Activated CD4-positive, alpha-beta T cell treated with anti-CD3 and anti-CD28 coated beads, Interleukin-2, amount 10 ng/mL, durations not matched to agents 7 days and 5 days (primary cell): ENCODE measurements around the gene ZCRB1. TPM values are rescaled to one million over a fixed set of nuclear protein-coding genes. Genes with fewer than 3 reads are reported as not detected.
"Not testable (repeated sequence)": the region's sequence is repeated elsewhere in the genome, so short reads cannot be mapped to it uniquely, and the experiment has no call there.

Source experiments
- CTCF ChIA-PET: fragments of 350-600 bp; sonication (Branson Sonifier 250); formaldehyde crosslinking; loops from one replicate; lab custom pipeline; 2021; ENCODE audit warnings: antibody characterized with exemption; lab: Charles Lee
- POLR2A ChIA-PET: fragments of 350-600 bp; sonication (Branson Sonifier 250); formaldehyde crosslinking; loops from one replicate; lab custom pipeline; 2021; ENCODE audit warnings: antibody characterized with exemption; lab: Charles Lee
- DNase-seq: peaks from one replicate; pipeline ENCODE4 v3.0.0-alpha.2; 2020
- H3K27ac Mint-ChIP-seq: one replicate; pipeline ENCODE4 v1.8.0; 2021; ENCODE audit warnings: mild to moderate bottlenecking, moderate library complexity, mixed read lengths
- H3K27me3 Mint-ChIP-seq: one replicate; pipeline ENCODE4 v1.8.0; 2021; ENCODE audit warnings: mixed read lengths
- H3K36me3 Mint-ChIP-seq: one replicate; pipeline ENCODE4 v1.8.0; 2021; ENCODE audit warnings: low read depth, mixed read lengths
- H3K4me1 Mint-ChIP-seq: one replicate; pipeline ENCODE4 v1.8.0; 2021; ENCODE audit warnings: mixed read lengths
- H3K4me3 Mint-ChIP-seq: one replicate; pipeline ENCODE4 v1.8.0; 2021; ENCODE audit warnings: mild to moderate bottlenecking, moderate library complexity, mixed read lengths
- H3K9me3 Mint-ChIP-seq: one replicate; pipeline ENCODE4 v1.8.0; 2021; ENCODE audit warnings: mixed read lengths
- total RNA-seq, 2 experiments: library from RNA; stranded (reverse); gene quantifications; one replicate each; pipeline ENCODE4 v1.2.3, GENCODE V29; 2021

Gene ZCRB1
- total RNA-seq, 2 experiments from 2014 or later: 43.4 to 52.7 TPM

- peaks cover 15% of the 10 kb centered on the region for H3K36me3 Mint-ChIP-seq
- H3K9me3 Mint-ChIP-seq, H3K4me1 Mint-ChIP-seq, H3K27ac Mint-ChIP-seq, H3K27me3 Mint-ChIP-seq, POLR2A ChIA-PET, CTCF ChIA-PET, DNase-seq, H3K4me3 Mint-ChIP-seq: not testable (repeated sequence)
These were observed 23.5 kb upstream of the ZCRB1 start for GRCh38 chr12:42349119-42350020.

GRCh38 chr12:42346403-42347002, 20.6 kb upstream of the ZCRB1 start:
- peaks cover 5% of the 10 kb centered on the region for H3K4me1 Mint-ChIP-seq
- ChIA-PET CTCF (no interaction called here), POLR2A (no interaction called here)
- H3K4me3 Mint-ChIP-seq: no peak overlapping the region
- peaks cover 12% of the 10 kb centered on the region for H3K36me3 Mint-ChIP-seq
- H3K9me3 Mint-ChIP-seq: no peaks in the 10 kb centered on the region
- no peak for DNase-seq
- H3K27me3 Mint-ChIP-seq: no peaks in the 10 kb centered on the region
- no peak overlapping the region for H3K27ac Mint-ChIP-seq

- no peak overlapping the region for H3K4me3 Mint-ChIP-seq
- H3K4me1 Mint-ChIP-seq: peaks cover 6% of the 10 kb centered on the region
- no peak overlapping the region for H3K27ac Mint-ChIP-seq
- CTCF ChIA-PET: interaction anchor here (0.6 kb wide), 1 partner anchor 64 kb away, joined by 4 read pairs; no protein-coding TSS in a partner anchor
- POLR2A ChIA-PET: no interaction called here
- H3K36me3 Mint-ChIP-seq: peaks cover 11% of the 10 kb centered on the region
- H3K27me3 Mint-ChIP-seq: no peaks in the 10 kb centered on the region
- H3K9me3 Mint-ChIP-seq: no peaks in the 10 kb centered on the region
- no peak for DNase-seq
These were observed 17.8 kb upstream of the ZCRB1 start for GRCh38 chr12:42343721-42344120.

GRCh38 chr12:42342028-42342427, 16.1 kb upstream of the ZCRB1 start:
- Mint-ChIP-seq H3K4me1 (peaks cover 12% of the 10 kb centered on the region), H3K27me3 (no peaks in the 10 kb centered on the region), H3K27ac (no peak overlapping the region), H3K36me3 (peaks cover 14% of the 10 kb centered on the region), H3K4me3 (no peak overlapping the region), H3K9me3 (no peaks in the 10 kb centered on the region)
- ChIA-PET CTCF (interaction anchor here (1.0 to 1.8 kb wide), 2 partner anchors 9 to 30 kb away, joined by 3 to 5 read pairs; no protein-coding TSS in a partner anchor), POLR2A (no interaction called here)
- no peak for DNase-seq

- H3K27me3 Mint-ChIP-seq: no peaks in the 10 kb centered on the region
- ChIA-PET CTCF (no interaction called here), POLR2A (no interaction called here)
- no peak for DNase-seq
- no peaks in the 10 kb centered on the region for H3K9me3 Mint-ChIP-seq
- H3K36me3 Mint-ChIP-seq: peaks cover 22% of the 10 kb centered on the region
- H3K27ac Mint-ChIP-seq: no peak overlapping the region
- H3K4me3 Mint-ChIP-seq: no peak overlapping the region
- H3K4me1 Mint-ChIP-seq: peaks cover 26% of the 10 kb centered on the region
These were observed 12.4 kb upstream of the ZCRB1 start for GRCh38 chr12:42338280-42338679.

GRCh38 chr12:42336286-42336685, 10.4 kb upstream of the ZCRB1 start:
- Mint-ChIP-seq H3K9me3 (no peaks in the 10 kb centered on the region), H3K4me3 (no peak overlapping the region), H3K27me3 (no peaks in the 10 kb centered on the region), H3K27ac (no peak overlapping the region), H3K36me3 (peaks cover 22% of the 10 kb centered on the region), H3K4me1 (peaks cover 37% of the 10 kb centered on the region)
- ChIA-PET POLR2A (no interaction called here), CTCF (no interaction called here)
- DNase-seq: no peak

- H3K27me3 Mint-ChIP-seq: no peaks in the 10 kb centered on the region
- DNase-seq: peak; percentile 51
- ChIA-PET POLR2A (no interaction called here), CTCF (interaction anchor here (1.1 kb wide), 1 partner anchor 11 kb away, joined by 3 read pairs; no protein-coding TSS in a partner anchor)
- no peak overlapping the region for H3K4me3 Mint-ChIP-seq
- peaks cover 57% of the 10 kb centered on the region for H3K4me1 Mint-ChIP-seq
- peaks cover 16% of the 10 kb centered on the region for H3K36me3 Mint-ChIP-seq
- no peak overlapping the region for H3K27ac Mint-ChIP-seq
- no peaks in the 10 kb centered on the region for H3K9me3 Mint-ChIP-seq
These were observed 6.7 kb upstream of the ZCRB1 start for GRCh38 chr12:42332301-42333285.

- CTCF ChIA-PET, H3K9me3 Mint-ChIP-seq, DNase-seq, H3K27me3 Mint-ChIP-seq, H3K4me3 Mint-ChIP-seq, POLR2A ChIA-PET, H3K27ac Mint-ChIP-seq: not testable (repeated sequence)
- H3K4me1 Mint-ChIP-seq: peaks cover 64% of the 10 kb centered on the region
- peaks cover 13% of the 10 kb centered on the region for H3K36me3 Mint-ChIP-seq
These were observed 4.2 kb upstream of the ZCRB1 start for GRCh38 chr12:42330097-42330496.

GRCh38 chr12:42327227-42327590, 1.3 kb upstream of the ZCRB1 start:
- POLR2A ChIA-PET: no interaction called here

GRCh38 chr12:42326541-42327226, 790 bp upstream of the ZCRB1 start:
- Mint-ChIP-seq H3K27ac (peak overlapping the region; percentile 99), H3K4me3 (peak overlapping the region; percentile 94), H3K9me3 (no peaks in the 10 kb centered on the region), H3K27me3 (no peaks in the 10 kb centered on the region), H3K4me1 (peaks cover 54% of the 10 kb centered on the region), H3K36me3 (peaks cover 14% of the 10 kb centered on the region)
- peak; percentile 9 for DNase-seq
- ChIA-PET POLR2A (no interaction called here), CTCF (interaction anchor here (0.5 to 1.0 kb wide), 2 partner anchors 34 to 232 kb away, joined by 3 read pairs; no protein-coding TSS in a partner anchor)

More at GRCh38 chr12:42327227-42327590, 1.3 kb upstream of the ZCRB1 start:
- peak overlapping the region; percentile 94 for H3K4me3 Mint-ChIP-seq
- H3K9me3 Mint-ChIP-seq: no peaks in the 10 kb centered on the region
- peak overlapping the region; percentile 99 for H3K27ac Mint-ChIP-seq
- H3K27me3 Mint-ChIP-seq: no peaks in the 10 kb centered on the region
- DNase-seq: no peak
- H3K4me1 Mint-ChIP-seq: peaks cover 59% of the 10 kb centered on the region
- peaks cover 14% of the 10 kb centered on the region for H3K36me3 Mint-ChIP-seq
- CTCF ChIA-PET: no interaction called here

- H3K36me3 Mint-ChIP-seq: peaks cover 21% of the 10 kb centered on the region
- POLR2A ChIA-PET: no interaction called here
- no peaks in the 10 kb centered on the region for H3K9me3 Mint-ChIP-seq
- peak overlapping the region; percentile 94 for H3K4me3 Mint-ChIP-seq
- CTCF ChIA-PET: no interaction called here
- H3K27ac Mint-ChIP-seq: peak overlapping the region; percentile 99
- H3K4me1 Mint-ChIP-seq: peaks cover 43% of the 10 kb centered on the region
- DNase-seq: no peak
- no peaks in the 10 kb centered on the region for H3K27me3 Mint-ChIP-seq
These were observed 605 bp downstream of the ZCRB1 start for GRCh38 chr12:42325326-42325652.

GRCh38 chr12:42323856-42324255, 2.0 kb downstream of the ZCRB1 start:
- H3K4me3 Mint-ChIP-seq: no peak overlapping the region
- H3K27me3 Mint-ChIP-seq: no peaks in the 10 kb centered on the region
- H3K36me3 Mint-ChIP-seq: peaks cover 19% of the 10 kb centered on the region
- no peak overlapping the region for H3K27ac Mint-ChIP-seq
- ChIA-PET CTCF (no interaction called here), POLR2A (no interaction called here)
- peaks cover 35% of the 10 kb centered on the region for H3K4me1 Mint-ChIP-seq
- no peaks in the 10 kb centered on the region for H3K9me3 Mint-ChIP-seq
- DNase-seq: no peak
